HG03571 (cell line): ENCODE measurements around the gene POLR3A.

Experiments
- ATAC-seq: cut with Tn5 transposase; IDR thresholded peaks from one replicate; pipeline ENCODE4 v1.9.1; 2021; ENCODE audit not compliant: unreplicated experiment

Gene POLR3A

DNA sequence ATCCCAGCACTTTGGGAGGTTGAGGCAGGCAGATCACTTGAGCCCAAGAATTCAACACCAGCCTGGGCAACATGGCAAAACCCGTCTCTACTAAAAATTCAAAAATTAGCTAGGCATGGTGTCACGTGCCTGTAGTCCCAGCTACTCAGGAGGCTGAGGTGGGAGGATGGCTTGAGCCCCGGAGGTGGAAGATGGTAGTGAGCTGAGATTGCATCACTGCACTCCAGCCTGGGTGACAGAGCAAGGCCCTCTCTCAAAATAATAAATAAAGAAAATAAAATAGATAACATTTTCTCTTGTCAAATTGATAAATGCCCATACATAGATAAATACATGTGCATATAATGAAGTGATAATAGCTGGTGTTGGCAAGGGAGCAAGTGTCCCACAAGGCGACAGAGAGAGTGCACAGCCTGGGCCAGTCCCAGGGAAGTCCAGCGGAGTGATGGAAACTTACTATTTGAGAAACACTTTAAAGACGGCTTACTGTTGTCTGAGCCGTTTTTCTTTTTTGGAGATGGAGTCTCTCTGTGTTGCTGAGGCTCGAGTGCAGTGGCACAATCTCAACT lies 69.3 kb downstream of the POLR3A start:
- no peak for ATAC-seq

DNA sequence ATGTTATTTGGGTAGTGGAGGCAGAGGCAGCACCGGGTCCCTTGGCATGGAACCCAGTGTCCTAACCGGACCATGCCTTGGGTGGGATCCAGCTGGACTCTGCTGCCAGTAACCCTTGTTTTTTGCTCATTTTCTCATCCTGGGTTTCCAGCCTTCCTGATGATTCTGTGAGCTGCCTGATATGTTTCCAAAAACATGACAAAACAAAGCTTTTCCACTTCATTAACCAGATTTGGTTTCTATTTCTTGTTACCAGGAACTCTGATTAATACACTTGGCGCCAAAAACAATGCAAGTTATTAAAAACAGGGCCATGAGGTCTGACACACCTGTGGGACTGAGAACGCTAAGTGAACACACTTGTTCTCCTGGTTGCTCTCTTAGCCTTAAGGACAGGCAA lies 69.9 kb downstream of the POLR3A start:
- ATAC-seq = no peak

DNA sequence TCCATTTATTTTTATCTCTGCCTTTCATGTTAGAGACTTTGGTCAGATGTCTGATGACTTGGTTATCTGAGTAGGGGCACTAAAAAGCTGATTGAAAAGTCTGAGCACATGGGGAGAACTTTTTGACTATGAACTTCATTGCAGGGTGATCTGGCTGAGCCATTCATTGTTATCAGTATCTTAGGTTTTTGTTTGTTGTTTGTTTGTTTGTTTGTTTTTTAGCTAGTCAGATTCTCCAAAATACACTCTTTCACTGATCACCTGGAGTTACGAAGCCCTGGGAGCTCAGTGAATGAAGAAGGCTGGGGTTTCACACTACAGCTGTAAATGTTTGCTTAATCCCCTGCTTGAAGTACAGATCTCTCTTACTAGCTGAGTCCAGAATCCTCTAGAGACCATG lies 74.2 kb downstream of the POLR3A start:
- ATAC-seq = no peak

DNA sequence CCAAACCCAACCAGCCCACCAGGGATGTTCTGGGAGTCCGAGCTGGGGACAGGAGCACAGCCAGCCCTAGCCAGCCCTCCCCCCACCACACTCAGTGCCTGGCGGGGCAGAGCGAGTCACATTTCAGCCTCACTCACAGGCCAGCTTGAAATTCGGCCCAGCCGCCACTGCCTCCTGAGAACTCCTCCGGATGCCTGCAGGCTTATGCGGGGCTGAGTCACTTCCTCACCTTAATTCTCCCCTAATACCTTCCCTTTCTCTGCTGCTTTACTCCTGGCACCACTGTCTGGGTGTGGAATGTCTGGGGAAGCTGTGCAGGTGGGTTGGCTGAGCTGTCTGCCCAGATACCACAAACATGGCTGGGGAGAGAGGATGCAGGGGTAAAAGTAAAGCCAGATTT lies 80.1 kb downstream of the POLR3A start:
- ATAC-seq = no peak

DNA sequence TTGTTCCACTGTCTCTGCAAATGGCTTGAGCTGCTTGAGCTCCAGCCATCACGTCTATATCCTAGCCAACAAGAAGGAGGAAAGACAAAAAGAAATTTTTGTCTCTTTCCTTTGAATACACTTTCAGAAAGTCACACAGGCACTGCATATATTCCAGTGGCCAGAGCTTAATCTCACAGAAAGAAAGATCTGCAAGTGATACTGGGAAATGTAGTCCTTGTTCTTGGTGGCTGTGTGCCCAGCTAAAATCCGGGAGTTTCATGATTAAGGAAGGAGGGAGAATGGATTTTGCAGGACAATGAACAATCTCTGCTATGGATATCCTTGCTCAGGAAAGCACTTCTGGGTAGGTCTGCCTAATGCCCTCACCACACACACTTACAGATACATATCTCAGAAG lies 83.2 kb downstream of the POLR3A start:
- no peak for ATAC-seq

DNA sequence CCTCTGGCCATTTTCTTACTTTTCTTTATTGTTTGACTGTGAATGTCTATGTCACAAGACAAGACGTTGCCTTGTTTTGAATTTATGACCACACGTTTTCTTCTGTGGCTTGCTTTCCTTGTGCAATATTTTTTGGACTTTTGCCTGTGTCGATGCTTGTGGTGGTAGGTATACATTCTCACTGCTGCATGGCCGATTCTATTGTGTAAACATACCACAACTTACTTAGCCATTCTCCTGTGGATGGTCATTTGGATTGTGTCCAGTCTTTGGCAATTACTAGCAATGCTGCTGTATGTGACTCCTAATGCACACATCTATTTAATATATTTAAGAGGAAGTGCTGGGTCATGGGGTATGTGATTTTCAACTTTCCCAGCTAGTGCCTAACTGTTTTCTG lies 84.8 kb downstream of the POLR3A start:
- ATAC-seq = no peak

DNA sequence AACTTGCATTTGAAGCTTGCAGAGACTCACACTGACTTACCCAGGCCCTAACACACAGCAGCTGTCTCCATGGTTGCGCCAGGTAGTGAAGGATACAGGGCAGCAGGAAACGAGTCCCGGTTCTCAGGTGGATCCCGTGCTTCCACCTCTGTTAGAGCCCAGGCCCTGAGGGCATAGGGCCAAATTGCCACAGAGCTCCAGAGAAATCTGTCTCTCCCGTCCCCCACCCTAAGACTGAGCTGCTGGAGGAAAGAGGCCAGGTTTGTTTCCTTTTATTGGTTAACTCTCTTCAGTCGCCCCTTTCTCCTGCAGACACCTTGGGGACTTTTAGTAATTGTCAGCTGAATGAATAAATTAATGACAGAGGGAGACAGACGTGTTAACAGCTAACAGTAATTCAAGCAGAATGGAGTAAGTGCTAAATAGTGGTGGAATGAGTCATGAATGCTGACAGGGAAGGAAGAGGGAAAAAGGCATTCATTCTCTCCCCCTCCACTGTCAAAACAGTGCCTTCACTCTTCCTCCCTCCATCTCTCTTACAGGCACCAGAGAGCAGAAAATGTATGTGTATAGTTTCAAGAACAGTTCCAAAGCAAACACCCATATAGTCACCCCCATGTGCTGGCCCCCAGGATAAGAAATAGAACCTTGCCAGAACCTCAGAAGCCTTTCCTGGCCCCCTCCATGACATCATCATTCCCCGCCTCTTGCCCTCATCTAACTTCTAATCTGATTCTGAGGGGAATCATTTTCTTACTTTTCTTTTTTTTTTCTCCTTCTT lies 86.0 kb downstream of the POLR3A start:
- no peak for ATAC-seq

DNA sequence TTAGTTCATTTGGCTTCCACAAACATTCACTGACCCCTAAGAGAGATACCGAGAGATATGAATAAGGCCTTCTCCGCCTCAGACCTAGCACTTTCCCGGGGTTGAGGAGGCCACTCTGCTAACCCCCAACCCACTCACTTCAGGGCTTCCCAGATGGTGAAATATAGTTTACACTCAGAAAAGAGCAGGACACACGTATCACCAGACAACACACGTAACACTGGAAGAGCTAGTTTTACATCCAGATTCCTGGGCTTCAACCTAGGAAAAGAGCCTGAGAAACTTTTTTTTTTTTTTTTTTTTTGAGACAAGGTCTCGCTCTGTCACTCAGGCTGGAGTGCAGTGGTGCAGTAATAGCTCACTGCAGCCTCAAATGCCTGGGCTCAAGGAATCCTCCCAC lies 87.5 kb downstream of the POLR3A start:
- no peak for ATAC-seq

DNA sequence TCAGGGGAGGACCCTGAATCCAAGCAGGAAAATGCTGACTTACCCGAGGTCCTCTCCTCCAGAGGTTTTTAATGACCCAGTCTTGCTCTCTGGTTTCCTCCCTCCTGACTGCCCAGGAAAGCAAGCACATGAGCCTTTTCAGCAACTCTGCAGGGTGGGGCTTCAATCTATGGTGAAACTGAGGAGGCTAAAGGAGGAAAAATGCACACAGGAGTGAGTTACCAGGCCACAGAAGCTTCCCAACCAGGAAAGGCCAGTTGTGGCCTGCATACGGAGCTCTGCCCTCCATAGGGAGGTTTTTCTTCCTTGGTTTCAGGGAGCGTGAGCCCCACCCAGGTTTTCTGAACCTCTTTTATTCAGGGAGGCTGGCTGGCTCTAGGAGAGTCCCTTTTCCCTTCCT lies 88.7 kb downstream of the POLR3A start:
- ATAC-seq = no peak

DNA sequence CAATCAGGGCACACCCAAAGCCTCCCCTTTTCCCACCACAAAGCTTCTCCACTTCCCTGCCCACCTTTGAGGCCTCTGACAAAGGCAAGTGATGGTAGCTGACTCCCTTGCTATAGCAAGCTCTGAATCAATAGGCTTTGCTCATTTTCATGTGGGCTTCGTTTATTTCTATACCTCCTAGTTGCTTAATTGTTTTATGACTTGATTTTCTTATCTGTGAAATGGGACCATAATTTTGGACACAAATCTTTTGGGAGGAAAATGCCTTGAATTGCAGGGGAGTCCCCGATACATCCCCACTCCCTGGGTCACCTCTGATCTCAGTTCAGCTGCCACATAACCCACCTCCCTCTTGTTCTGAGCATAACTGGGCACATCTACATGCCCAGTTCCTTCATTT lies 89.1 kb downstream of the POLR3A start:
- ATAC-seq = no peak

DNA sequence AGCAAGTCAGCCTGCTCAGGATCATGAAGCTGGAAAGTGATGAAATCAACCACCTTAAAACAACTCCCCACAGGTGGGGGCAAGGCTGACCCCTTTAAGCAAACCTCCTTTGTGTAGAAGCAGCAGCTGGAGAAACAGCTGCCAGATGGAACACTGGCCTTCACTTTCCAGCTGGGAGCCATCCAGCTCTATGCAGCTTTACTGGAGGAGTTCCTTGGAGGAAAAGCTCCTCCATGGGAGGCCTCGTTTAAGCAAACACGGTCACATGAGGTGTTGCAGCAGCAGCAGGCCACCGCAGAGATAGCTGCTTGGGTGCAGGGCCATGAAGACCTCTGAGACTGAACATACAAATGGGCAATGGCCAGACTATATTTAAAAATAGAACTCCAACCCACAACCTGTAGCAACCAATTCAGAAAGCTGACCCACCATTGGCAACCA lies 89.7 kb downstream of the POLR3A start:
- ATAC-seq = no peak

DNA sequence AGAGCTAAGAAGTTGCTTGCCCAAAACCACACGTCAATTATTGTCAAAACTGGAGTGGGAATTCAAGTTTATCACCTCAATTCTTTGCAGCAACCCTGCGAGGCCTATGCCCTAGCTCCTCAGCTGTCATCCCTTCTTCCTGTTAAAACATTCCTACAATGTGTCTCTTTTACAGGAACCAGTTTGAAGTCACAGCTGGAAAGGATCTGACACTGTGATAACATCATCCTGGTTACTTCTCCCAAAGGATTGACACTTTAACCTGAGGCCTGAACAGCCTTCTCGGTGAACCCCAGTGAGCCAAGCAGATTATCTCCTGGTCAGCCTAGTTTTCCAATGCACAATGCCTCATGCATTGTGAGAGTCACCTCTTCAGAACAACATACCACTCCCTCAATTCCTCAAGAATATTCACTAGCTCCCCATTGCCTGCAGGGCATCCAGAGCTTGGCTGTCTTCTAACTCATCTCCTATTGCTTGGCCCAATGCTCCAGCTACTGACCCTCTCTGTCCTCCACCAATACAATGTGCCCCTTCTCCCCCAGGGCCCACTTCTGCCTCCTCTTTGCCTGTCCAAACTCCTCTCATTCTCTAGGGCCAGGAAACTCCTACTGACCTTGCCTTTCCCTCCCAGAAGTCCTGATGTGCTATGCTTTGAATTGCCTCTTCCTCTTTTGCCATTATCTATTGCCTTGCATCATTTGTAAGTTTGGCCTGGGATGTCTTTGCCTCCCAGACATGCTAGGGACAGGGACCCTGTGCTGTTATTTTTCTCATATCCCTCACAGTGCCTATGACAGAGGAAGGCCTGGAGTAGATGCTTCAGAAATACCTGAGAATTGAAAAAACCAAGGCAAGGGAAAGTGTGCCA lies 92.4 kb downstream of the POLR3A start:
- ATAC-seq = no peak

DNA sequence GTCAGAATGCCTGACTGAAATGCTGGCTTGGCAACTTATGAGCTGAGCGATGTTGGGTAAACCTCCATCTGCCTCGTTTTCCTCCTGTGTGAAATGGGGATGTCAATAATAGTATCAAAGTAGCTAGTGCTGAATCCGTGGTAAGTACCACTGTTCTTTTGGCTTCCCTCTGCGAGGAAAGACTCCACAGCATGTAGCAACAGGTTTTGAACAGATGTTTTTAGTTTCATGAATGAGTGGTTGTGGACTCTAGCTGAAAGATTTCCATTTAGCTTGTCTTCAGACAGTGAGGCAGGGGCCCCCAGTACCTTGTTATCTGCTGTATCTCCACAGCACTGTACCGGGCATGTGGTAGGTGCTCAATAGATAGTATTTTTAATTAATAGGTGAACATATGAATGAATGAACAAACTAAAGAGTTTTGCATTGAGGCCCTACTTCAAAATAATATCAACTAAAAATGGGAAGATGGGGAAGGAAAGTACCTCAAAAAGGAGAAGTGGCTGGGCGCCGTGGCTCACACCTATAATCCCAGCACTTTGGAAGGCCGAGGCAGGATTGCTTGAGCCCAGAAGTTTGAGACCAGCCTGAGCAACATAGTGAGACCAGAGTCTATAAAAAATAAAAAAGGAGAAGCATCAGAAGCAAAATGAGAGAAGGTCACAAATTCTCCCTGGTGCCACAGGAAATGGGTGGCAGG lies 97.1 kb downstream of the POLR3A start:
- ATAC-seq = no peak

DNA sequence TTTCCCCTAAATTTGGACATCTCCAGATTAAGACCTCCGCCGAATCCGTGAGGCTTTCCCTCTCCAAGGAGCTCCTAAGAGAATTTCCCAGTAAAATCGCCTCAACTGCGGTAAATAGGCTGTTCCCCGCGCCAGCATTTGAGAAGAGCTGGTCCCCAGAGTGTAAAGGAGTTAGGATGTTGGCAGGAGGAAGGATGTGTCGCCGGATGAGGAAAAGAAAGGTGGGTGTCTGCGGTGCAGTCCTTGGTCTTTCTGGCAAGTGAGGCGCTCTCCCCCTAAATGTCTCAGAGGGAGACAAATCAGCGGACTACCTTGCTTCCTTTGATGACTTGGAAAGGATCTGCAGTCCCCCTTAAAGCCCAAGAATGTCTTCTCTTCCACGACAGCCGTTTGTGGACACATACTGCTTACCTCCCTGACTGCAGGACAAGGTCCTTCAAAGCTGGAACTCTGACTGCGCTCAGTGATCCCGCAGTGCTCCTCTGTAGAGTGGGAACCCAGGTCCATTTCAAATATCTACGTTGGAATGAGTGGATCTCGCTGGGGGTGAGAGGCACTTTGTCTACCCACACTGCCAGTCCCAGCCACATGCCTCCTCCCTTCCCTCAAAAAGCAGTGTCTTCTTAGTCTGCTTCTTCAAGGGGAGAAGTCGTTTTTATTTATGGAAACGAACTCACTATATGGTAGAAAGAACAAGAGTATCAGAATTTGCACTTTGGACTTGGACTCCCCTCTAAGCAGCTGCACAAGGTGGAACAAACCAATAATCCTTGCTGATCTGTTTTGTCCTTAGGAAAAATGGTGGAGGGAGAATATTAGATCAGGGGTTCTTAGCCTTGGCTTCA lies 101.7 kb downstream of the POLR3A start:
- no peak for ATAC-seq

DNA sequence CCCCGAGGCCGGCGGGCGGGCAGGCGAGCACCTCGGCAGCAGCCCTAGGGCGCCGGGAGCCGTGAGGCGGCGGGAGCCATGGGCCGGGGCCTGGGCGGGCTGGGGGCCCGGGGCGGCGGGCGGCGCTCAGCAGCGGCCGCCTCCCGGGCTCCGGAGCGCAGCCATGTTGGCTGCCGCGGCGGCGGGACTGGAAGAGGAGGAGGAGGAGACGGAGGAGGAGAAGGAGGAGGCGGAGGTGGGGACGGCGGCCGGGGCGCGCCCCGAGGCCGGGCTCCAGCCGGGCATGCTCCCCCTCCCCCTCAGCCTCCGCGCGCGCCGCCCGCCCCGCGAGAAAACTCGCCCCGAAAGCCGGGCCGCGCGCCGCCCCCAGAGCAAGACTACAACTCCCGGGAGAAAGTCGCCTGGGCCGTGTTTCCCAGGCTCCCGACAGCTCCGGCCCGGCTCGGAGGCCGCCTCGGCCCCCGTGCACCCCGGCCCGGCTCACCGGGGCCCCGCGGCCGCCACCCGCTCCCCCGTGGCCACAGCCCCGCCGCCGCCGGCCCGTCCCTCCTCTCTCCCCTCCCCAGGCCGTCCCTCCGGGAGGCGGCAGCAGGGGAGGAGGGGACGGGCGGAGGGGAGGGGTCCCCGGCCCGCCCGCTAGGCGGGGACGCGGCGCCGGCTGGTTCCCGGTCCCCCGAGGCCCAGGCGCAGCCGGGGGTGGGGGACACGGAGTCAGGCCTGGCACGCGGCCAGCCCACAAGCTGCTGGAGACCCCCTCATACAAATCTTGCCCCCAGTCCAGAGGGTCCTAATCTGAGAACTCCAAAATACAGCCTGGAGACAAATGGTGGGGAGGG lies 102.5 kb downstream of the POLR3A start, which contains the start of gene DLG5:
Gene DLG5 (minus strand): TSS at position 190 of the 836 bp plus-strand sequence. CDS start 235 bp downstream, outside the sequence.
- ATAC-seq = peak; percentile 67

DNA sequence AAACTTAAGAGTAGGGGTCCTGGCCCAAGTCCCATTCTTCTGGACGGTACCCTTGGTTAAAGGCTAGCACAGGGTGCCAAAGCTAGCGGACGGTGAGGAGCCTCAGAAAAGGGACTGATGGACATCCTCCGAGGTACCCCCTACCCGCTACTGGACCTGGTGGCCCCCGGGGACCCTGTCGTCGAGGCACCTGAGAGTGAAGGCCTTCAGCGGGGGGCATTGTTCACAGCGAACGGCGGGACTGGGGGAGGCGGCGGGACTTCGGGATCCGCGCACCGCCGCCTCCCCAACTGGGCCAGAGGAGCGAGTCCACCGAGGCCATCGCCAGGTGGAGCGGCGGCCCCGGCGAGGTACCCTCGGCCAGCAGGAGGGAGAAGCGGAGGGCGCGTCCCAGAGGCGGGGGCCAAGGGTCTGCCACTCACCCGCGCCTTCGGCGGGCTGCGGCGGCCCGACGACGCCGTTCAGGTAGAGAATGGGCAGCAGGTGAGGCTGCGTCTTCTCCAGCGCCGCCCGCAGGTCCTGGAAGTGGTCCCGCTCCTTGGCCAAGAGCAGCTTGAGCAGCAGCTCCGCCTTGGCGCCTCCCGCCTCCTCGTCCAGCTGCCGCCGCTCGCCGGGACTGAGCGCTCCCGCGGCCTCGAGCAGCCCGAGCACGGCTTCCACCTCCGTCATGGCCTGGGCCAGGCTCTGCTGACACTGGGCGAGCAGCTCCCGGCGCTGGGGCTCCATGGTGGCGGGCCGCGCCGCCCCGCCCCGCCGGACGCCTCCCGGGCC lies 103.3 kb downstream of the POLR3A start:
- ATAC-seq = no peak

DNA sequence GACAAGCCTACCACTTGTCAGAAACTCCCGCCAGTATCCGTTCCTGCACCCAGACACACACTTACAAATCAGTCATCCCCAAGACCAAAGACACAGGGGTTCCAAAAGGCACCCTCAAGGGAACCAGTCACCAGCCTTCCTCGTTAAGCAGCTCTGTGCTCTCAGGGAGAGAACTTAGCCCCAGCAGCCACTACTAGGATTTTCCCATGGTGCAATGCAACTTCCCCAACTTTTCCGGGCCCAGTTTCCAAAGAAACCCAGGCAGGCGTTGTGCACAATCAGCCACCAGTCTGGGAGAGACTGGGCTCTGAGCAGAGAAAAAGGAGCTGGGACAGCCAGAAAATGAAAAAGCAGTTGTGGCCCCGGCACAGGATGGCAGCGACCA lies 103.9 kb downstream of the POLR3A start:
- no peak for ATAC-seq

DNA sequence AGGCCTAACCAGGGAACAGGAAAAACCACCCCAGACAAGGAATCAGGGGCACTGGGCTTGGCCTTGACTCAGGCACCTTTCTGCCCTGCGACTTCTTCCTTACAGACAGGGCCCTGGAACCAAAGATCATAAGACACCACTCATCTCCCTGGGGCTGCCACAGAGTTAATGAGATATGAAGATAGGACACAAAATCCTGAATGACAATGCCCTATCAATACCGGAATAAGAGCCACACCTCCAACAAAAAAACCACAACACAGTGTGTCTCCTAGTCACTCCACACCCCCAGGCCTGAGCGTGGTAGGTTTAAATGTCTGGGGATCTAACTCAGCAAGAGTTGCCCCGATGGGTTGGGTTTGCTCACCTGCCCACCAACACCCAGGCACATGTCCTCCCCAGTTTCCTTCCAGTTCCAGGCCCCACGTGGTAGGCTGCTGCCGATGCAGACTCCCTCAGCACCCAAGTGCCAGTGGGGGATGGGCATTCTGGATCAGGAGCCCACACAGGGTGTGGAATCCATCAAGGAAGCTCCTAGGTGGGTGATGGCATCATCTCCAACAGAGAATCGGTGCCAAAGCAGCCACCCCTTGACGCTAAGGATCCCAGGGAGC lies 106.6 kb downstream of the POLR3A start:
- ATAC-seq = no peak
